Measurements from ENCODE around the gene EI24. TPM values are rescaled to one million over a fixed set of nuclear protein-coding genes. Genes with fewer than 3 reads are reported as not detected.
"Not testable (repeated sequence)": the region's sequence is repeated elsewhere in the genome, so short reads cannot be mapped to it uniquely, and the experiment has no call there.

The EI24 gene
- total and polyA plus RNA-seq, 9 of the 15 experiments (the other 6 are each of a cell fraction or from before 2014, with no cell fraction given) = 50.4 to 260 (median 168) TPM

DNA sequence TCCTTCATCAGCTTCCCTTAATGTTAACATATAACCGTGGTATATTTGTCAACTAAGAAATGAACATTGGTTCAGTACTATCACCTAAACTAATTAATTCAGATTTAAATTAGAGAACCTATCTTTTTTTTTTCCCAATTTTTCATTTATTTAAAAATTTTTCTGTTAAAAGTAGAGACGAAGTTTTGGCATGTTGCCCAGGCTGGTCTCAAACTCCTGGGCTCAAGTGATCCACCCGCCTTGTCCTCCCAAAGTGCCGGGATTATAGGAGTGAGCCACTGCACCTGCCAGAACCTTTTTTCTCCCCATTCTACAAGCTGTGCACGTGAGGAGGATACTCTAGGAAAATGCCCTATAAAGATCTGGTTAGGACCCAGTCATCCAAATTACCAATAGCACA, 3.6 kb downstream of the EI24 start:
- intact Hi-C loops (cut with micrococcal nuclease) (loop anchor here (5.0 kb wide), 1 partner anchor 54 kb away; the partner anchor contains the start of gene CHEK1), in situ Hi-C loops (cut with MboI) (no loop called here)
- no peak for TF ChIP-seq MCM3 (IDR thresholded peaks at IDR 0.05)
- peak; percentile 61 for TF ChIP-seq NFIC (IDR thresholded peaks at IDR 0.05)
- H3K36me3 ChIP-seq (ENCODE audit: control insufficient read depth, insufficient read depth, low read length) = peaks cover 65% of the 10 kb centered on the region
- H3K4me1 ChIP-seq (replicated peaks in 1 of 2; ENCODE audit: control insufficient read depth in 2 of 2, insufficient read depth in 2 of 2, low read length in 2 of 2) = peaks cover 12 to 16% of the 10 kb centered on the region in 2 experiments; a peak in 4 of 5 replicates
- H3K4me3 ChIP-seq = no peak overlapping the region
- no peaks in the 10 kb centered on the region for H3K9me3 ChIP-seq (replicated peaks; ENCODE audit: control insufficient read depth, insufficient read depth, low read depth, low read length)
- H3K27ac ChIP-seq (ENCODE audit: extremely low read depth, low read depth, low read length) = no peak overlapping the region
- no peak overlapping the region for H2AFZ ChIP-seq (ENCODE audit: low read depth, low read length)
- H4K20me1 ChIP-seq (replicated peaks; ENCODE audit: control insufficient read depth, insufficient read depth, low read length) = no peaks in the 10 kb centered on the region
- 80% methylated on average over 5 of the region's 5 CpGs for WGBS (ENCODE audit: insufficient coverage, low coverage, missing lambda C conversion rate)
- peaks cover 40% of the 10 kb centered on the region for H3K79me2 ChIP-seq (ENCODE audit: control insufficient read depth, insufficient read depth, low read length)
- no peak for ATAC-seq
- no peak for FAIRE-seq
- ChIA-PET POLR2A (interaction anchor here (1.5 kb wide), 1 partner anchor 19 kb away, joined by 5 read pairs; no protein-coding TSS in a partner anchor), CTCF (ENCODE audit: low intra/inter-chr PET ratio) (no interaction called here)
- no peaks in the 10 kb centered on the region for H3K27me3 ChIP-seq (ENCODE audit: control insufficient read depth in 2 of 2, insufficient read depth in 2 of 2, low read length in 2 of 2)
- no peak for DNase-seq (ENCODE audit: extremely low read depth in 1 of 4, low spot score in 3 of 4)
- no peak overlapping the region for H3K9ac ChIP-seq (ENCODE audit: insufficient read depth in 1 of 2, low read depth in 2 of 2, low read length in 2 of 2)
- BruUV-seq (replicated peaks) = TSS peak; percentile 2
- no peaks in the 10 kb centered on the region for H3K9me1 ChIP-seq (ENCODE audit: control insufficient read depth, insufficient read depth, low read length)
- no peak overlapping the region for H3K4me2 ChIP-seq (ENCODE audit: insufficient read depth, low read length)

DNA sequence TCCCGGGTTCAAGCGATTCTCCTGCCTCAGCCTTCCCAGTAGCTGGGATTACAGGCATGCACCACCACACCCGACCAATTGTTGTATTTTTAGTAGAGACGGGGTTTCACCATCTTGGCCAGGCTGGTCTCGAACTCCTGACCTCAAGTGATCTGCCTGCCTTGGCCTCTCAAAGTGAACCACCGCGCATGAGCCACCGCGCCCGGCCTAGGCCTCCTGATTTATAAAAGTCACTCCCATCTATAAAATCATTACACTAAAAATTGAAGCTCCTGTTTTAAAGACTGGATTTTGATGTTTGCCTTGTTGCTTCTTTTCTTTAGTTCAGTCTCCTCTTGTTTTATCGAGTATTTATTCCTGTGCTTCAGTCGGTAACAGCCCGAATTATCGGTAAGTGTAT, 7.9 kb downstream of the EI24 start:
- H4K20me1 ChIP-seq (replicated peaks; ENCODE audit: control insufficient read depth, insufficient read depth, low read length); BruUV-seq (replicated peaks); CTCF ChIA-PET (ENCODE audit: low intra/inter-chr PET ratio); H3K27me3 ChIP-seq (ENCODE audit: control insufficient read depth in 2 of 2, insufficient read depth in 2 of 2, low read length in 2 of 2); H2AFZ ChIP-seq (ENCODE audit: low read depth, low read length); DNase-seq (ENCODE audit: extremely low read depth in 1 of 4, low spot score in 3 of 4); ATAC-seq; FAIRE-seq; in situ Hi-C loops (cut with MboI); intact Hi-C loops (cut with micrococcal nuclease); H3K79me2 ChIP-seq (ENCODE audit: control insufficient read depth, insufficient read depth, low read length); H3K4me1 ChIP-seq (replicated peaks in 1 of 2; ENCODE audit: control insufficient read depth in 2 of 2, insufficient read depth in 2 of 2, low read length in 2 of 2); H3K27ac ChIP-seq (ENCODE audit: extremely low read depth, low read depth, low read length); H3K4me3 ChIP-seq; H3K4me2 ChIP-seq (ENCODE audit: insufficient read depth, low read length); H3K9me1 ChIP-seq (ENCODE audit: control insufficient read depth, insufficient read depth, low read length); H3K9ac ChIP-seq (ENCODE audit: insufficient read depth in 1 of 2, low read depth in 2 of 2, low read length in 2 of 2); H3K9me3 ChIP-seq (replicated peaks; ENCODE audit: control insufficient read depth, insufficient read depth, low read depth, low read length); POLR2A ChIA-PET: not testable (repeated sequence)
- peaks cover 94% of the 10 kb centered on the region for H3K36me3 ChIP-seq (ENCODE audit: control insufficient read depth, insufficient read depth, low read length)
- 94% methylated on average over 13 of the region's 14 CpGs for whole genome bisulfite sequencing (ENCODE audit: insufficient coverage, low coverage, missing lambda C conversion rate)
